HEK293 (cell line): ENCODE data around the gene SMNDC1.

Experiments
- CTCF ChIA-PET: fragments of 350-600 bp; formaldehyde crosslinking; extraction: SDS; loops from one replicate; lab custom pipeline; 2021; ENCODE audit warnings: antibody characterized with exemption; lab: Yijun Ruan, JAX
- POLR2A ChIA-PET: fragments of 300-600 bp; formaldehyde crosslinking; extraction: SDS; loops from one replicate; lab custom pipeline; 2020; ENCODE audit warnings: antibody characterized with exemption, inconsistent platforms; lab: Yijun Ruan, JAX
- H3K27ac ChIP-seq: fragments of 200-500 bp; sonication (Bioruptor generic); 2 replicates; pipeline ENCODE4 v1.5.1; 2014; ENCODE audit warnings: low read depth, low read length, control low read depth, inconsistent platforms; ENCODE audit errors: extremely low read depth
- H3K36me3 ChIP-seq, 2 experiments: fragments of 200-500 bp in 1 of 2; sonication (Bioruptor generic) in 1 of 2; 1 replicate in 1 of 2; 2 replicates in 1 of 2; pipeline ENCODE4 v1.5.1; 2014 to 2017; ENCODE audit warnings: inconsistent platforms in 2 of 2, low read length in 2 of 2; ENCODE audit not compliant: control insufficient read depth in 2 of 2, insufficient read depth in 1 of 2
- H3K4me1 ChIP-seq: fragments of 200-500 bp; sonication (Bioruptor generic); 2 replicates; pipeline ENCODE4 v1.5.1; 2014; ENCODE audit warnings: mild to moderate bottlenecking, low read length, inconsistent platforms; ENCODE audit not compliant: control insufficient read depth, insufficient read depth
- H3K4me3 ChIP-seq: 2 replicates; pipeline ENCODE4 v1.5.1; 2011; ENCODE audit warnings: low read depth, mild to moderate bottlenecking, control low read depth, low read length, moderate library complexity
- H3K9me3 ChIP-seq: fragments of 200-500 bp; sonication (Bioruptor generic); 2 replicates; pipeline ENCODE4 v1.5.1; 2014; ENCODE audit warnings: low read depth, low read length, inconsistent platforms; ENCODE audit not compliant: control insufficient read depth, insufficient read depth
- EGR2 ChIP-seq: fragments of 450-650 bp; formaldehyde crosslinking; IDR thresholded peaks from 2 replicates; pipeline ENCODE4 v1.5.1; 2016; ENCODE audit warnings: low read depth, missing biosample characterization, missing genetic modification characterization
- GFI1B ChIP-seq: fragments of 450-650 bp; formaldehyde crosslinking; IDR thresholded peaks from 2 replicates; pipeline ENCODE4 v1.5.1; 2016; ENCODE audit warnings: missing biosample characterization, missing genetic modification characterization
- MYNN ChIP-seq: fragments of 450-650 bp; formaldehyde crosslinking; IDR thresholded peaks from 2 replicates; pipeline ENCODE4 v1.5.1; 2016; ENCODE audit warnings: missing biosample characterization, missing genetic modification characterization, borderline replicate concordance
- OSR2 ChIP-seq: fragments of 450-650 bp; formaldehyde crosslinking; IDR thresholded peaks from 2 replicates; pipeline ENCODE4 v1.5.1; 2016; ENCODE audit warnings: missing biosample characterization, missing genetic modification characterization
- ZBTB8A ChIP-seq: fragments of 450-650 bp; formaldehyde crosslinking; IDR thresholded peaks from 2 replicates; pipeline ENCODE4 v1.5.1; 2016; ENCODE audit warnings: missing biosample characterization, missing genetic modification characterization
- ZEB2 ChIP-seq: fragments of 450-650 bp; formaldehyde crosslinking; IDR thresholded peaks from 2 replicates; pipeline ENCODE4 v1.5.1; 2016; ENCODE audit warnings: missing biosample characterization, missing genetic modification characterization
- ZFP69B ChIP-seq: fragments of 450-650 bp; formaldehyde crosslinking; IDR thresholded peaks from 2 replicates; pipeline ENCODE4 v1.5.1; 2016; ENCODE audit warnings: missing biosample characterization, missing genetic modification characterization
- ZNF138 ChIP-seq: fragments of 450-650 bp; formaldehyde crosslinking; IDR thresholded peaks from 2 replicates; pipeline ENCODE4 v1.5.1; 2016; ENCODE audit warnings: missing biosample characterization, missing genetic modification characterization, borderline replicate concordance
- ZNF140 ChIP-seq: fragments of 450-650 bp; formaldehyde crosslinking; IDR thresholded peaks from 2 replicates; pipeline ENCODE4 v1.5.1; 2016; ENCODE audit warnings: missing biosample characterization, missing genetic modification characterization
- ZNF175 ChIP-seq: fragments of 450-650 bp; formaldehyde crosslinking; IDR thresholded peaks from 2 replicates; pipeline ENCODE4 v1.5.1; 2016; ENCODE audit warnings: missing biosample characterization, missing genetic modification characterization
- ZNF23 ChIP-seq: fragments of 450-650 bp; formaldehyde crosslinking; IDR thresholded peaks from 2 replicates; pipeline ENCODE4 v1.5.1; 2016; ENCODE audit warnings: missing biosample characterization, missing genetic modification characterization, borderline replicate concordance
- ZNF510 ChIP-seq: fragments of 450-650 bp; formaldehyde crosslinking; IDR thresholded peaks from 2 replicates; pipeline ENCODE4 v1.5.1; 2018; ENCODE audit warnings: mild to moderate bottlenecking, missing genetic modification characterization, missing biosample characterization; ENCODE audit not compliant: insufficient replicate concordance
- ZNF530 ChIP-seq: fragments of 450-650 bp; formaldehyde crosslinking; IDR thresholded peaks from 2 replicates; pipeline ENCODE4 v1.5.1; 2016; ENCODE audit warnings: low read depth, missing biosample characterization, missing genetic modification characterization
- ZNF623 ChIP-seq: fragments of 450-650 bp; formaldehyde crosslinking; IDR thresholded peaks from 2 replicates; pipeline ENCODE4 v1.5.1; 2016; ENCODE audit warnings: missing biosample characterization, missing genetic modification characterization
- ZNF629 ChIP-seq: fragments of 450-650 bp; formaldehyde crosslinking; IDR thresholded peaks from 2 replicates; pipeline ENCODE4 v1.5.1; 2017; ENCODE audit warnings: missing biosample characterization, missing genetic modification characterization
- ZNF639 ChIP-seq: fragments of 450-650 bp; formaldehyde crosslinking; IDR thresholded peaks from 2 replicates; pipeline ENCODE4 v1.5.1; 2016; ENCODE audit warnings: missing biosample characterization, missing genetic modification characterization
- ZNF658 ChIP-seq: fragments of 450-650 bp; formaldehyde crosslinking; IDR thresholded peaks from 2 replicates; pipeline ENCODE4; 2016; ENCODE audit warnings: missing biosample characterization, missing genetic modification characterization
- ZNF768 ChIP-seq: fragments of 450-650 bp; formaldehyde crosslinking; IDR thresholded peaks from 2 replicates; pipeline ENCODE4 v1.5.1; 2018; ENCODE audit warnings: missing biosample characterization, mild to moderate bottlenecking, missing genetic modification characterization
- ZNF777 ChIP-seq: fragments of 450-650 bp; formaldehyde crosslinking; IDR thresholded peaks from 2 replicates; pipeline ENCODE4 v1.5.1; 2017; ENCODE audit warnings: missing biosample characterization, missing genetic modification characterization, borderline replicate concordance
- ZNF792 ChIP-seq: fragments of 450-650 bp; formaldehyde crosslinking; IDR thresholded peaks from 2 replicates; pipeline ENCODE4 v1.5.1; 2016; ENCODE audit warnings: missing biosample characterization, missing genetic modification characterization
- ZSCAN16 ChIP-seq: fragments of 450-650 bp; formaldehyde crosslinking; IDR thresholded peaks from 2 replicates; pipeline ENCODE4 v1.5.1; 2016; ENCODE audit warnings: missing biosample characterization, missing genetic modification characterization
- ZSCAN18 ChIP-seq: fragments of 450-650 bp; formaldehyde crosslinking; IDR thresholded peaks from 2 replicates; pipeline ENCODE4 v1.5.1; 2016; ENCODE audit warnings: missing biosample characterization, missing genetic modification characterization
- ZSCAN30 ChIP-seq: fragments of 450-650 bp; IDR thresholded peaks from 2 replicates; pipeline ENCODE4 v1.5.1; 2018; ENCODE audit warnings: missing biosample characterization, mild to moderate bottlenecking, missing genetic modification characterization, moderate library complexity
- ZSCAN4 ChIP-seq: fragments of 450-650 bp; formaldehyde crosslinking; IDR thresholded peaks from 2 replicates; pipeline ENCODE4 v1.5.1; 2017; ENCODE audit warnings: missing biosample characterization, missing genetic modification characterization
- TF ChIP-seq, protein P1 (sequence below): fragments of 450-650 bp; formaldehyde crosslinking; IDR thresholded peaks from 2 replicates; pipeline ENCODE4 v1.5.1; 2017; ENCODE audit warnings: missing biosample characterization, missing genetic modification characterization
- TF ChIP-seq, protein P2 (sequence below): fragments of 450-650 bp; formaldehyde crosslinking; IDR thresholded peaks from 2 replicates; pipeline ENCODE4 v1.5.1; 2016; ENCODE audit warnings: missing biosample characterization, missing genetic modification characterization

SMNDC1 gene

GRCh38 chr10:110343947-110344346 is 39.2 kb upstream of the SMNDC1 start:
- ChIA-PET POLR2A (no interaction called here), CTCF (interaction anchor here (2.2 kb wide), 1 partner anchor 11 kb away, joined by 19 read pairs; no protein-coding TSS in a partner anchor)
- H3K4me1 ChIP-seq, result peaks cover 3% of the 10 kb centered on the region; the same call in 1 of the 2 replicates
- no peak overlapping the region for H3K27ac ChIP-seq
- TF ChIP-seq ZSCAN16 (tag by site-specific recombination) (no peak), ZNF658 (tag by site-specific recombination) (no peak), ZEB2 (no peak), ZBTB8A (tag by site-specific recombination) (no peak), OSR2 (tag by site-specific recombination) (no peak), ZNF510 (tag by site-specific recombination) (no peak), ZSCAN30 (no peak), ZNF175 (tag by site-specific recombination) (no peak), GFI1B (tag by site-specific recombination) (no peak), MYNN (tag by site-specific recombination) (no peak), ZNF629 (tag by site-specific recombination) (no peak), ZNF530 (tag by site-specific recombination) (no peak), EGR2 (tag by site-specific recombination) (no peak), ZSCAN18 (tag by site-specific recombination) (no peak), ZNF768 (tag by site-specific recombination) (no peak), ZNF140 (tag by site-specific recombination) (no peak), ZFP69B (tag by site-specific recombination) (no peak), ZNF23 (tag by site-specific recombination) (no peak)
- TF ChIP-seq, protein P1, sequence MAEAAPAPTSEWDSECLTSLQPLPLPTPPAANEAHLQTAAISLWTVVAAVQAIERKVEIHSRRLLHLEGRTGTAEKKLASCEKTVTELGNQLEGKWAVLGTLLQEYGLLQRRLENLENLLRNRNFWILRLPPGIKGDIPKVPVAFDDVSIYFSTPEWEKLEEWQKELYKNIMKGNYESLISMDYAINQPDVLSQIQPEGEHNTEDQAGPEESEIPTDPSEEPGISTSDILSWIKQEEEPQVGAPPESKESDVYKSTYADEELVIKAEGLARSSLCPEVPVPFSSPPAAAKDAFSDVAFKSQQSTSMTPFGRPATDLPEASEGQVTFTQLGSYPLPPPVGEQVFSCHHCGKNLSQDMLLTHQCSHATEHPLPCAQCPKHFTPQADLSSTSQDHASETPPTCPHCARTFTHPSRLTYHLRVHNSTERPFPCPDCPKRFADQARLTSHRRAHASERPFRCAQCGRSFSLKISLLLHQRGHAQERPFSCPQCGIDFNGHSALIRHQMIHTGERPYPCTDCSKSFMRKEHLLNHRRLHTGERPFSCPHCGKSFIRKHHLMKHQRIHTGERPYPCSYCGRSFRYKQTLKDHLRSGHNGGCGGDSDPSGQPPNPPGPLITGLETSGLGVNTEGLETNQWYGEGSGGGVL (tag by site-specific recombination), result no peak
- TF ChIP-seq, all 188 proteins: peak for 0
- no peaks in the 10 kb centered on the region for H3K9me3 ChIP-seq
- H3K4me3 ChIP-seq, result no peak overlapping the region
- no peaks in the 10 kb centered on the region for H3K36me3 ChIP-seq

DNA sequence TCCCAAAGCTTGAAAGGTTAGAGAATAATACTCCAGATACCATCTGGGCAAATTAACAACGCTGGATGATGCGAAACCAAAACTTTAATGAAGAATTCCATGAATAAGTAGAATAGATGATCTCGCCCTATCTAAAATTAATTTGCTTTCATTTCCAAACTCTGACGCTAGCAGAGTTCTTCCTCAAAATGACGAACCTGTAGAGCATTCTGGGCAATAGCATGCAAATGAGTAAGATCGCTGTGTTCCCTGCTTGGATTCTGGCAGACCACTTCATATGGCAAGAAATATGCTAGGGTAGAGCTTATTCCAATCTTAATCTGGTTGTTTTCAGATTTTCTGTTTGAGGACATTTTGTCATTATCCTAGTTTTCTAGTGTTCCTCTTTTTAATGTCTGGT is 36.1 kb upstream of the SMNDC1 start:
- no peaks in the 10 kb centered on the region for H3K9me3 ChIP-seq
- ChIA-PET POLR2A (no interaction called here), CTCF (interaction anchor here (4.4 kb wide), 1 partner anchor 13 kb away, joined by 25 read pairs; no protein-coding TSS in a partner anchor)
- TF ChIP-seq ZNF792 (tag by site-specific recombination) (no peak), ZNF777 (tag by site-specific recombination) (no peak), ZNF138 (no peak), ZNF23 (tag by site-specific recombination) (no peak), ZNF623 (tag by site-specific recombination) (no peak), ZNF639 (no peak), ZSCAN4 (tag by site-specific recombination) (no peak)
- TF ChIP-seq, protein P2, sequence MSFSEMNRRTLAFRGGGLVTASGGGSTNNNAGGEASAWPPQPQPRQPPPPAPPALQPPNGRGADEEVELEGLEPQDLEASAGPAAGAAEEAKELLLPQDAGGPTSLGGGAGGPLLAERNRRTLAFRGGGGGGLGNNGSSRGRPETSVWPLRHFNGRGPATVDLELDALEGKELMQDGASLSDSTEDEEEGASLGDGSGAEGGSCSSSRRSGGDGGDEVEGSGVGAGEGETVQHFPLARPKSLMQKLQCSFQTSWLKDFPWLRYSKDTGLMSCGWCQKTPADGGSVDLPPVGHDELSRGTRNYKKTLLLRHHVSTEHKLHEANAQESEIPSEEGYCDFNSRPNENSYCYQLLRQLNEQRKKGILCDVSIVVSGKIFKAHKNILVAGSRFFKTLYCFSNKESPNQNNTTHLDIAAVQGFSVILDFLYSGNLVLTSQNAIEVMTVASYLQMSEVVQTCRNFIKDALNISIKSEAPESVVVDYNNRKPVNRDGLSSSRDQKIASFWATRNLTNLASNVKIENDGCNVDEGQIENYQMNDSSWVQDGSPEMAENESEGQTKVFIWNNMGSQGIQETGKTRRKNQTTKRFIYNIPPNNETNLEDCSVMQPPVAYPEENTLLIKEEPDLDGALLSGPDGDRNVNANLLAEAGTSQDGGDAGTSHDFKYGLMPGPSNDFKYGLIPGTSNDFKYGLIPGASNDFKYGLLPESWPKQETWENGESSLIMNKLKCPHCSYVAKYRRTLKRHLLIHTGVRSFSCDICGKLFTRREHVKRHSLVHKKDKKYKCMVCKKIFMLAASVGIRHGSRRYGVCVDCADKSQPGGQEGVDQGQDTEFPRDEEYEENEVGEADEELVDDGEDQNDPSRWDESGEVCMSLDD (tag by site-specific recombination), result no peak
- no peak overlapping the region for H3K4me3 ChIP-seq
- H3K36me3 ChIP-seq, result no peaks in the 10 kb centered on the region
- H3K27ac ChIP-seq, result no peak overlapping the region
- peaks cover 4% of the 10 kb centered on the region; the same call in 1 of the 2 replicates for H3K4me1 ChIP-seq
